ENCODE measurements around the gene APBA2.

DNA sequence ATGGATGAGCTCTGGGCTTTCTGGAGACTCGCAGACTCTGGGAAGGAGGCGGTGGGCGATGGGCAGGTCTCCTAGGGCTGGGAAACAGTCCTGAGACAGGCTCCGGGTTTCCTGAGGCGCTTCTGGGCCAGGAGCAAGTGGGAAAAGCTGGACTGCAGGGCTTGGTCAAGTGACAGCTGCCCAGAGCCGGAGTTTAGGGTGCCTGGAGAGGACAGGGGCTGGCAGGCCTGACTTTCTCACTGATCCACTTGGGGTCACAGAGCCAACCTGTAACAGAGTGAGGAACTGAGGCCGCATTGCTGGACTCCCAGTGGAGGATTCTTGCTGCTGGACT is 107.9 kb downstream of the APBA2 start:
- TF ChIP-seq, protein P1, sequence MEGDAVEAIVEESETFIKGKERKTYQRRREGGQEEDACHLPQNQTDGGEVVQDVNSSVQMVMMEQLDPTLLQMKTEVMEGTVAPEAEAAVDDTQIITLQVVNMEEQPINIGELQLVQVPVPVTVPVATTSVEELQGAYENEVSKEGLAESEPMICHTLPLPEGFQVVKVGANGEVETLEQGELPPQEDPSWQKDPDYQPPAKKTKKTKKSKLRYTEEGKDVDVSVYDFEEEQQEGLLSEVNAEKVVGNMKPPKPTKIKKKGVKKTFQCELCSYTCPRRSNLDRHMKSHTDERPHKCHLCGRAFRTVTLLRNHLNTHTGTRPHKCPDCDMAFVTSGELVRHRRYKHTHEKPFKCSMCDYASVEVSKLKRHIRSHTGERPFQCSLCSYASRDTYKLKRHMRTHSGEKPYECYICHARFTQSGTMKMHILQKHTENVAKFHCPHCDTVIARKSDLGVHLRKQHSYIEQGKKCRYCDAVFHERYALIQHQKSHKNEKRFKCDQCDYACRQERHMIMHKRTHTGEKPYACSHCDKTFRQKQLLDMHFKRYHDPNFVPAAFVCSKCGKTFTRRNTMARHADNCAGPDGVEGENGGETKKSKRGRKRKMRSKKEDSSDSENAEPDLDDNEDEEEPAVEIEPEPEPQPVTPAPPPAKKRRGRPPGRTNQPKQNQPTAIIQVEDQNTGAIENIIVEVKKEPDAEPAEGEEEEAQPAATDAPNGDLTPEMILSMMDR (IDR thresholded peaks at IDR 0.05), result no peak
- TF ChIP-seq POLR2AphosphoS5 (IDR thresholded peaks at IDR 0.05; ENCODE audit: insufficient read depth in 1 of 2, low read depth in 1 of 2) (no peak), POLR2A (IDR thresholded peaks at IDR 0.05) (no peak)
